ENCODE data around the gene DDX24.

The DDX24 gene

GRCh38 chr14:94058674-94059138 is 22.3 kb downstream of the DDX24 start:
- Histone ChIP-seq H3K9me3 (ENCODE audit: control insufficient read depth, insufficient read depth, low read length) (no peaks in the 10 kb centered on the region), H3K27ac (ENCODE audit: low read length) (no peak overlapping the region), H3K4me3 (ENCODE audit: low read length) (no peak overlapping the region), H3K4me1 (ENCODE audit: control insufficient read depth, insufficient read depth, low read length) (no peaks in the 10 kb centered on the region), H3K27me3 (ENCODE audit: control insufficient read depth, insufficient read depth, low read length) (no peaks in the 10 kb centered on the region; the same call in 1 of the 2 replicates), H3K36me3 (ENCODE audit: control insufficient read depth, insufficient read depth, low read length) (peaks cover 34% of the 10 kb centered on the region)
- no peak for DNase-seq (ENCODE audit: low read depth, low spot score)
- no CpG with 5 or more reads among the region's 5 CpGs for WGBS (ENCODE audit: insufficient coverage, insufficient read length)

DNA sequence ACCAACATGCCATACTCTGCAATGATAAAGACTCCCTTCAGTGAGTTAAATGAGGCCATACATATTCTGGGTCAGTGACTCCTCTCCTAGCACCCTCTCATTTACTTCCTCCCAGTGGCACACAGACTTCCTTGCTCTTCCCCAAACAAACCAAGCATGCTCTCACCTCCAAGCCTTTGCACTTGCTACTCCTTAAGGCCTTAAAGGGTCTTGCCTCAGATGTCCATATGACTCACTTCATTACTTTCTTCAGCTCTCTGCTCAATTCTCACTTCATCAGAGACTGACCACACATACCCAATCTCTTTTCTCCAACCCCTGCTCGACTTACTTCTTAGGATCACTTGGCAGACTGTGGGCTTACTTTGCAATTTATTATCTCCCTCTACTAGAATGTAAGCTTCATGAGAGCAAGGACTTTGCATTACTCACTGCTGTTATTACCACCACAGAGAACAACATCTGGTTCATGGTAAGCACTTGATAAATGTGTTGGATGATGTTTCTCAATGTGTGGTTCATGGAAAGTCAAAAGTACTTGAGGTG is 22.8 kb downstream of the DDX24 start:
- Histone ChIP-seq H3K4me1 (ENCODE audit: control insufficient read depth, insufficient read depth, low read length) (no peaks in the 10 kb centered on the region), H3K27me3 (ENCODE audit: control insufficient read depth, insufficient read depth, low read length) (no peaks in the 10 kb centered on the region; the same call in 1 of the 2 replicates), H3K4me3 (ENCODE audit: low read length) (no peak overlapping the region), H3K9me3 (ENCODE audit: control insufficient read depth, insufficient read depth, low read length) (no peaks in the 10 kb centered on the region), H3K36me3 (ENCODE audit: control insufficient read depth, insufficient read depth, low read length) (peaks cover 34% of the 10 kb centered on the region), H3K27ac (ENCODE audit: low read length) (no peak overlapping the region)
- DNase-seq (ENCODE audit: low read depth, low spot score) = no peak
- WGBS (ENCODE audit: insufficient coverage, insufficient read length) = no CpG with 5 or more reads among the region's 1 CpG

GRCh38 chr14:94056579-94057308 is 24.3 kb downstream of the DDX24 start:
- no CpG with 5 or more reads among the region's 6 CpGs for WGBS (ENCODE audit: insufficient coverage, insufficient read length)
- Histone ChIP-seq H3K4me1 (ENCODE audit: control insufficient read depth, insufficient read depth, low read length) (no peaks in the 10 kb centered on the region; the same call in 1 of the 2 replicates), H3K36me3 (ENCODE audit: control insufficient read depth, insufficient read depth, low read length) (peaks cover 33% of the 10 kb centered on the region), H3K27me3 (ENCODE audit: control insufficient read depth, insufficient read depth, low read length) (no peaks in the 10 kb centered on the region; the same call in 1 of the 2 replicates), H3K27ac (ENCODE audit: low read length) (no peak overlapping the region), H3K9me3 (ENCODE audit: control insufficient read depth, insufficient read depth, low read length) (no peaks in the 10 kb centered on the region), H3K4me3 (ENCODE audit: low read length) (no peak overlapping the region)
- no peak for DNase-seq (ENCODE audit: low read depth, low spot score)

DNA sequence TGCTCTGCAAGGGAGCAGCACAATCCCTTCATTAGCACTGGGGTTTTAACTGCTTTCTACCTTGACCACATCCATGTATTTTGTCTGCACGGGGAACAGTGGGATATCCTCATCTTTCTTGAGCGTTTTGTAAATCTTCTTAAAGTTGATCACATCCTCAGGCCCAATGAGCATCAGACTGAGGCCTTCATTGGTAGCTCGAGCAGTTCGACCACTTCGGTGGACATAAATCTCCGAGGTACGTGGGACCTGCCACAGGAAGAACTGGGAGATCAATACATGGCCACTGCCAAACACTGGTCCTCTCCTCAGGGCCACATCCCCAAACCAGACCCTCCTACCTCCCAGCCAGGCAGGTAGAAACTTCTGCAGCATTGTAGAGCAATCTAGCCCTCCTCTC is 26.1 kb downstream of the DDX24 start:
- Histone ChIP-seq H3K4me1 (ENCODE audit: control insufficient read depth, insufficient read depth, low read length) (no peaks in the 10 kb centered on the region; the same call in 1 of the 2 replicates), H3K36me3 (ENCODE audit: control insufficient read depth, insufficient read depth, low read length) (peaks cover 30% of the 10 kb centered on the region), H3K27ac (ENCODE audit: low read length) (no peak overlapping the region), H3K27me3 (ENCODE audit: control insufficient read depth, insufficient read depth, low read length) (no peaks in the 10 kb centered on the region; the same call in 1 of the 2 replicates), H3K4me3 (ENCODE audit: low read length) (no peak overlapping the region), H3K9me3 (ENCODE audit: control insufficient read depth, insufficient read depth, low read length) (no peaks in the 10 kb centered on the region)
- WGBS (ENCODE audit: insufficient coverage, insufficient read length) = no CpG with 5 or more reads among the region's 7 CpGs
- DNase-seq (ENCODE audit: low read depth, low spot score) = no peak

DNA sequence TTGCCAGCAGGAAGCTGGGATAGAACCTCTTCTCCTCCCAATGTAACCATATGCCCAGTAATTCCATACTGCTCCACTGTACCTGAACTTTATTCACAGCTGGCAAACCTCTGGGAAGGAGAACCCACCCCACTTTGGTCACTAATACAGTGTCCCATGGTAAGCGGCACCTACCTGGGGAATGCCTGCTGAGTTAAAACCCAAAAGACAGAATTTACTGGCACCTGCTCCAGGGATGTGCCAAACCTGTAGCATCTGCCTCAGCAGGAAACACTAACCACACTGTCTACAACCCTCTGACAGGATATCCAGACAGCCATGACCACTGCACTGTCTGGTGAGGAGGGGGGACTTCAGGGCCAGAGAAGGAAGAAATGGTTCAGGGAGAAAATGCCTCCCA is 26.6 kb downstream of the DDX24 start:
- H3K9me3 ChIP-seq (ENCODE audit: control insufficient read depth, insufficient read depth, low read length) = no peaks in the 10 kb centered on the region
- no peaks in the 10 kb centered on the region; the same call in 1 of the 2 replicates for H3K4me1 ChIP-seq (ENCODE audit: control insufficient read depth, insufficient read depth, low read length)
- DNase-seq (ENCODE audit: low read depth, low spot score) = no peak
- H3K27me3 ChIP-seq (ENCODE audit: control insufficient read depth, insufficient read depth, low read length) = no peaks in the 10 kb centered on the region; the same call in 1 of the 2 replicates
- no peak overlapping the region for H3K4me3 ChIP-seq (ENCODE audit: low read length)
- peaks cover 32% of the 10 kb centered on the region for H3K36me3 ChIP-seq (ENCODE audit: control insufficient read depth, insufficient read depth, low read length)
- no CpG with 5 or more reads among the region's 1 CpG for WGBS (ENCODE audit: insufficient coverage, insufficient read length)
- no peak overlapping the region for H3K27ac ChIP-seq (ENCODE audit: low read length)

GRCh38 chr14:94052662-94053061 is 28.3 kb downstream of the DDX24 start:
- Histone ChIP-seq H3K27me3 (ENCODE audit: control insufficient read depth, insufficient read depth, low read length) (no peaks in the 10 kb centered on the region), H3K27ac (ENCODE audit: low read length) (no peak overlapping the region), H3K36me3 (ENCODE audit: control insufficient read depth, insufficient read depth, low read length) (peaks cover 31% of the 10 kb centered on the region), H3K9me3 (ENCODE audit: control insufficient read depth, insufficient read depth, low read length) (no peaks in the 10 kb centered on the region), H3K4me3 (ENCODE audit: low read length) (no peak overlapping the region), H3K4me1 (ENCODE audit: control insufficient read depth, insufficient read depth, low read length) (no peaks in the 10 kb centered on the region; the same call in 1 of the 2 replicates)
- DNase-seq (ENCODE audit: low read depth, low spot score) = no peak
- no CpG with 5 or more reads among the region's 4 CpGs for WGBS (ENCODE audit: insufficient coverage, insufficient read length)

- Histone ChIP-seq H3K4me3 (ENCODE audit: low read length) (no peak overlapping the region), H3K4me1 (ENCODE audit: control insufficient read depth, insufficient read depth, low read length) (no peaks in the 10 kb centered on the region; the same call in 1 of the 2 replicates), H3K27me3 (ENCODE audit: control insufficient read depth, insufficient read depth, low read length) (no peaks in the 10 kb centered on the region), H3K27ac (ENCODE audit: low read length) (no peak overlapping the region), H3K9me3 (ENCODE audit: control insufficient read depth, insufficient read depth, low read length) (no peaks in the 10 kb centered on the region), H3K36me3 (ENCODE audit: control insufficient read depth, insufficient read depth, low read length) (peaks cover 33% of the 10 kb centered on the region)
- WGBS (ENCODE audit: insufficient coverage, insufficient read length) = no CpG with 5 or more reads among the region's 1 CpG
- no peak for DNase-seq (ENCODE audit: low read depth, low spot score)
These were observed 28.8 kb downstream of the DDX24 start for GRCh38 chr14:94052199-94052598.

- WGBS (ENCODE audit: insufficient coverage, insufficient read length) = no CpG with 5 or more reads among the region's 3 CpGs
- Histone ChIP-seq H3K4me1 (ENCODE audit: control insufficient read depth, insufficient read depth, low read length) (no peaks in the 10 kb centered on the region; the same call in 1 of the 2 replicates), H3K27me3 (ENCODE audit: control insufficient read depth, insufficient read depth, low read length) (no peaks in the 10 kb centered on the region), H3K27ac (ENCODE audit: low read length) (no peak overlapping the region), H3K36me3 (ENCODE audit: control insufficient read depth, insufficient read depth, low read length) (peaks cover 33% of the 10 kb centered on the region), H3K9me3 (ENCODE audit: control insufficient read depth, insufficient read depth, low read length) (no peaks in the 10 kb centered on the region), H3K4me3 (ENCODE audit: low read length) (no peak overlapping the region)
- DNase-seq (ENCODE audit: low read depth, low spot score) = no peak
These were observed 29.2 kb downstream of the DDX24 start for GRCh38 chr14:94051779-94052178.

DNA sequence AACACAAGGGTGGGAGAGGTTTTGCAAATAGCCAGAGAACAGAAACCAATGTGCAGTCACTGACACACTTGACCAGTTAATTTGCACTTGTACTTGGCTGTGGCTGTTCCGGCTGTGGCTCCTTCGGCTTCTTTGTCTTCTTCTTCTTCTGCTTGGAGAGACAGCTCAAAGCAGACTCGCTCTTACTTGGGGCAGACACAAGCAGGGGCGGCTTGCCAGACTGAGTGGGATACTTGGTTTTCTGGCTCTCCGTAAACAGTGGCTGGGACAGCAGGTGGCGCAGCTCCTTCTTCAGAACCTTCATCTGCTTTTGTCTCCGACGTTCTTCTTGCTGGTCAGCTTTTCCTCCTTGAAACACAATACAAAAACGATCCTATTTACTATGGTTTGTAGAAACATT is 29.9 kb downstream of the DDX24 start:
- no peaks in the 10 kb centered on the region for H3K9me3 ChIP-seq (ENCODE audit: control insufficient read depth, insufficient read depth, low read length)
- no peak overlapping the region for H3K4me3 ChIP-seq (ENCODE audit: low read length)
- WGBS (ENCODE audit: insufficient coverage, insufficient read length) = no CpG with 5 or more reads among the region's 9 CpGs
- no peak overlapping the region for H3K27ac ChIP-seq (ENCODE audit: low read length)
- DNase-seq (ENCODE audit: low read depth, low spot score) = no peak
- no peaks in the 10 kb centered on the region for H3K27me3 ChIP-seq (ENCODE audit: control insufficient read depth, insufficient read depth, low read length)
- no peaks in the 10 kb centered on the region; the same call in 1 of the 2 replicates for H3K4me1 ChIP-seq (ENCODE audit: control insufficient read depth, insufficient read depth, low read length)
- H3K36me3 ChIP-seq (ENCODE audit: control insufficient read depth, insufficient read depth, low read length) = peaks cover 33% of the 10 kb centered on the region

GRCh38 chr14:94050231-94050880 is 30.6 kb downstream of the DDX24 start:
- Histone ChIP-seq H3K4me1 (ENCODE audit: control insufficient read depth, insufficient read depth, low read length) (no peaks in the 10 kb centered on the region; the same call in 1 of the 2 replicates), H3K27ac (ENCODE audit: low read length) (no peak overlapping the region), H3K27me3 (ENCODE audit: control insufficient read depth, insufficient read depth, low read length) (no peaks in the 10 kb centered on the region), H3K4me3 (ENCODE audit: low read length) (no peak overlapping the region), H3K9me3 (ENCODE audit: control insufficient read depth, insufficient read depth, low read length) (no peaks in the 10 kb centered on the region), H3K36me3 (ENCODE audit: control insufficient read depth, insufficient read depth, low read length) (peaks cover 31% of the 10 kb centered on the region)
- WGBS (ENCODE audit: insufficient coverage, insufficient read length) = no CpG with 5 or more reads among the region's 6 CpGs
- DNase-seq (ENCODE audit: low read depth, low spot score) = no peak
